Endothelial cell of umbilical vein (primary cell): ENCODE measurements around the gene RAPGEF3. TPM values are rescaled to one million over a fixed set of nuclear protein-coding genes. Genes with fewer than 3 reads are reported as not detected.

ENCODE experiments used
- BruUV-seq: library from RNA; stranded (reverse); fragments of 400-500 nt; replicated peaks from 2 replicates; lab custom pipeline; 2021; lab: Mats Ljungman, UMichigan
- CTCF ChIA-PET: fragments of 300-600, 350-600 bp; sonication (Branson Sonifier 250); formaldehyde crosslinking; loops from one replicate; lab custom pipeline; 2021; ENCODE audit warnings: antibody characterized with exemption, inconsistent platforms; lab: Charles Lee
- POLR2A ChIA-PET: fragments of 300-600, 350-600 bp; sonication (Branson Sonifier 250); formaldehyde crosslinking; loops from one replicate; lab custom pipeline; 2021; ENCODE audit warnings: antibody characterized with exemption, inconsistent platforms; lab: Charles Lee
- DNase-seq: peaks from one replicate; pipeline ENCODE4 v3.0.0-alpha.2; 2011; ENCODE audit warnings: low read depth, low spot score
- FAIRE-seq: peaks from 2 replicates; lab custom pipeline; 2011; peaks lifted over from hg19 to GRCh38; lab: Jason Lieb, UNC
- H2AFZ ChIP-seq: 2 replicates; pipeline ENCODE4 v1.6.0; 2012; ENCODE audit warnings: low read depth, low read length, control low read depth, inconsistent platforms
- H3K27ac ChIP-seq: 2 replicates; pipeline ENCODE4 v1.5.1; 2011; ENCODE audit warnings: low read depth, mild to moderate bottlenecking, control low read depth, low read length, moderate library complexity; ENCODE audit not compliant: insufficient read depth
- H3K27me3 ChIP-seq, 2 experiments: 2 replicates each; pipeline versions ENCODE4 v1.6.0 to v1.6.1; 2011; ENCODE audit warnings: low read length in 2 of 2, mixed read lengths in 1 of 2; ENCODE audit not compliant: control insufficient read depth in 2 of 2, insufficient read depth in 2 of 2
- H3K36me3 ChIP-seq, 2 experiments: 2 replicates in 1 of 2; 3 replicates in 1 of 2; pipeline ENCODE4 v1.5.1; 2011; ENCODE audit warnings: low read length in 2 of 2, mild to moderate bottlenecking in 1 of 2, moderate library complexity in 1 of 2; ENCODE audit not compliant: control insufficient read depth in 2 of 2, insufficient read depth in 2 of 2; ENCODE audit errors: extremely low read depth in 1 of 2
- H3K4me1 ChIP-seq: 3 replicates; pipeline ENCODE4 v1.5.1; 2011; ENCODE audit warnings: mild to moderate bottlenecking, low read length; ENCODE audit not compliant: control insufficient read depth, insufficient read depth; ENCODE audit errors: extremely low read depth
- H3K4me2 ChIP-seq: 2 replicates; pipeline ENCODE4 v1.6.1; 2011; ENCODE audit warnings: low read length, control low read depth, mixed read lengths; ENCODE audit not compliant: insufficient read depth
- H3K4me3 ChIP-seq, 3 experiments: fragments of 200-600 bp in 1 of 3; sonication (generic), shearing (Covaris generic) in 1 of 3; replicated peaks in 1 of 3; 2 replicates each; pipeline ENCODE4 v1.5.1; 2011 to 2016; ENCODE audit warnings: control low read depth in 3 of 3, low read length in 3 of 3, mild to moderate bottlenecking in 2 of 3, inconsistent platforms in 1 of 3, low read depth in 1 of 3, moderate library complexity in 1 of 3; ENCODE audit not compliant: insufficient read depth in 1 of 3
- H3K79me2 ChIP-seq: 2 replicates; pipeline ENCODE4 v1.6.0; 2012; ENCODE audit warnings: low read length, inconsistent platforms; ENCODE audit not compliant: control insufficient read depth, insufficient read depth
- H3K9ac ChIP-seq: replicated peaks from 2 replicates; pipeline ENCODE3; 2011; ENCODE audit warnings: low read length, control low read depth; ENCODE audit not compliant: insufficient read depth; ENCODE audit errors: extremely low read depth
- H3K9me1 ChIP-seq: replicated peaks from 3 replicates; pipeline ENCODE4 v1.6.0; 2011; ENCODE audit warnings: mild to moderate bottlenecking, low read length; ENCODE audit not compliant: control insufficient read depth, insufficient read depth; ENCODE audit errors: extremely low read depth
- H3K9me3 ChIP-seq: replicated peaks from 2 replicates; pipeline ENCODE4 v1.5.1; 2012; ENCODE audit warnings: low read length, inconsistent platforms; ENCODE audit not compliant: control insufficient read depth, insufficient read depth
- H4K20me1 ChIP-seq: replicated peaks from 2 replicates; pipeline ENCODE3; 2011; ENCODE audit warnings: mild to moderate bottlenecking, low read length; ENCODE audit not compliant: control insufficient read depth, insufficient read depth; ENCODE audit errors: extremely low read depth
- JUN ChIP-seq: IDR thresholded peaks from 2 replicates; pipeline ENCODE4 v1.6.1; 2011; ENCODE audit warnings: borderline replicate concordance, low read depth; ENCODE audit not compliant: insufficient read length, insufficient read depth
- MYC ChIP-seq: IDR thresholded peaks from one replicate; pipeline ENCODE4 v1.6.1; 2011; ENCODE audit warnings: mild to moderate bottlenecking, low read depth, low read length
- POLR2A ChIP-seq: IDR thresholded peaks from 2 replicates; pipeline ENCODE4 v1.6.1; 2012; ENCODE audit warnings: low read depth, mild to moderate bottlenecking, control low read depth, low read length
- dilution Hi-C: fragments of 300-500 bp; cut with MboI; formaldehyde crosslinking; loops from one replicate; pipeline ENCODE4 v1.15.0; 2019; ENCODE audit warnings: low sequenced_read_pairs; ENCODE audit not compliant: extremely low pct_ligation_motif_present
- intact Hi-C: fragments of 100-400 bp; cut with micrococcal nuclease; formaldehyde crosslinking; loops from one replicate; pipeline ENCODE4 v1.10.0; 2022
- polyA plus RNA-seq, 4 experiments: library from polyadenylated mRNA; depleted of rRNA in 3 of 4; stranded (reverse) in 3 of 4; unstranded in 1 of 4; fragments of >200 nt; gene quantifications; 2 replicates each; pipeline versions ENCODE4 v1.2.1 to v1.2.3, GENCODE V29; 2011 to 2012; ENCODE audit warnings: missing spikeins in 1 of 4
- total RNA-seq: library from RNA; stranded (reverse); gene quantifications from 2 replicates; pipeline ENCODE4 v1.2.3, GENCODE V29; 2021
- TF ChIP-seq, protein P1 (sequence below), 2 donors: IDR thresholded peaks; 1 replicate in 1 of 2; 2 replicates in 1 of 2; pipeline ENCODE4 v1.5.1; 2011; ENCODE audit warnings: low read length in 2 of 2, mild to moderate bottlenecking in 2 of 2, moderate library complexity in 2 of 2, control low read depth in 1 of 2, inconsistent platforms in 1 of 2, low read depth in 1 of 2; ENCODE audit not compliant: insufficient read depth in 1 of 2; ENCODE audit errors: extremely low read depth in 1 of 2
- TF ChIP-seq, protein P2 (sequence below): IDR thresholded peaks from 2 replicates; pipeline ENCODE4 v1.6.1; 2011; ENCODE audit not compliant: insufficient read depth, insufficient read length

The RAPGEF3 gene
- total and polyA plus RNA-seq, 2 donors (not counting 3 experiments of a cell fraction or from before 2014, with no cell fraction given): 34.5 to 55.1 TPM

DNA sequence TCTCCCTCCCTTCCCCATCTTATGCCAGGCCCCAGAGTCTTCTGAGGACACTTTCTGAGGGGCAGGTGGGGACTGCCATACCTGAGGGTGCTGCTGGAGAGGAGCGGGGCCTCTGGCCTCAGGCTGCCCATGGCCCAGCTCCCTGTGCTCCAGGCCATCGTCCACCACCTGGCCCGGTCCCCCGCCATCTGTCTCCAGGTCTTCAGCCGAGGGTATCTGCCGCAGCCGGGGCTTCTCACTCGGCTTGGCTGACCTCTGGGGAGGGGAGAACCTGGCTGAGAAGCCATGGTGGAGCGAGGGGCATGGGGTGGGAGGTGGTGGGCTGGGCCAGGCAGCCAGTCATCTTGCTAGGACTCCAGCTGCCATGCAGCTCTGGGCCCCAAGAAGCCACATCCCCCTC is 36.0 kb upstream of the RAPGEF3 start:
- Histone ChIP-seq H3K4me1 (no peaks in the 10 kb centered on the region), H3K36me3 (peaks cover 37 to 82% of the 10 kb centered on the region in 2 experiments), H3K79me2 (peaks cover 23% of the 10 kb centered on the region), H3K9me3 (no peaks in the 10 kb centered on the region), H3K27me3 (no peaks in the 10 kb centered on the region), H3K9me1 (no peaks in the 10 kb centered on the region), H3K9ac (no peak overlapping the region), H3K27ac (no peak overlapping the region), H4K20me1 (no peaks in the 10 kb centered on the region), H2AFZ (no peak overlapping the region), H3K4me3 (no peak overlapping the region), H3K4me2 (no peak overlapping the region)
- FAIRE-seq (no peak), DNase-seq (no peak)
- no TSS peak for BruUV-seq
- POLR2A ChIA-PET: no interaction called here
- dilution Hi-C loops (no loop called here), intact Hi-C loops (no loop called here)
- TF ChIP-seq JUN (no peak), MYC (no peak), POLR2A (no peak)
- TF ChIP-seq, protein P1, sequence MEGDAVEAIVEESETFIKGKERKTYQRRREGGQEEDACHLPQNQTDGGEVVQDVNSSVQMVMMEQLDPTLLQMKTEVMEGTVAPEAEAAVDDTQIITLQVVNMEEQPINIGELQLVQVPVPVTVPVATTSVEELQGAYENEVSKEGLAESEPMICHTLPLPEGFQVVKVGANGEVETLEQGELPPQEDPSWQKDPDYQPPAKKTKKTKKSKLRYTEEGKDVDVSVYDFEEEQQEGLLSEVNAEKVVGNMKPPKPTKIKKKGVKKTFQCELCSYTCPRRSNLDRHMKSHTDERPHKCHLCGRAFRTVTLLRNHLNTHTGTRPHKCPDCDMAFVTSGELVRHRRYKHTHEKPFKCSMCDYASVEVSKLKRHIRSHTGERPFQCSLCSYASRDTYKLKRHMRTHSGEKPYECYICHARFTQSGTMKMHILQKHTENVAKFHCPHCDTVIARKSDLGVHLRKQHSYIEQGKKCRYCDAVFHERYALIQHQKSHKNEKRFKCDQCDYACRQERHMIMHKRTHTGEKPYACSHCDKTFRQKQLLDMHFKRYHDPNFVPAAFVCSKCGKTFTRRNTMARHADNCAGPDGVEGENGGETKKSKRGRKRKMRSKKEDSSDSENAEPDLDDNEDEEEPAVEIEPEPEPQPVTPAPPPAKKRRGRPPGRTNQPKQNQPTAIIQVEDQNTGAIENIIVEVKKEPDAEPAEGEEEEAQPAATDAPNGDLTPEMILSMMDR (IDR thresholded peaks at IDR 0.05; ENCODE audit: extremely low read depth in 1 of 2, insufficient read depth in 1 of 2, low read depth in 1 of 2, low read length in 2 of 2): no peak
- TF ChIP-seq, protein P2, sequence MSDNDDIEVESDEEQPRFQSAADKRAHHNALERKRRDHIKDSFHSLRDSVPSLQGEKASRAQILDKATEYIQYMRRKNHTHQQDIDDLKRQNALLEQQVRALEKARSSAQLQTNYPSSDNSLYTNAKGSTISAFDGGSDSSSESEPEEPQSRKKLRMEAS: no peak
- CTCF ChIA-PET: interaction anchor here (1.3 to 15.8 kb wide), 2 partner anchors 19 to 41 kb away, joined by 3 to 427 read pairs; no protein-coding TSS in a partner anchor
